ENCODE results near the gene OARD1.

DNA sequence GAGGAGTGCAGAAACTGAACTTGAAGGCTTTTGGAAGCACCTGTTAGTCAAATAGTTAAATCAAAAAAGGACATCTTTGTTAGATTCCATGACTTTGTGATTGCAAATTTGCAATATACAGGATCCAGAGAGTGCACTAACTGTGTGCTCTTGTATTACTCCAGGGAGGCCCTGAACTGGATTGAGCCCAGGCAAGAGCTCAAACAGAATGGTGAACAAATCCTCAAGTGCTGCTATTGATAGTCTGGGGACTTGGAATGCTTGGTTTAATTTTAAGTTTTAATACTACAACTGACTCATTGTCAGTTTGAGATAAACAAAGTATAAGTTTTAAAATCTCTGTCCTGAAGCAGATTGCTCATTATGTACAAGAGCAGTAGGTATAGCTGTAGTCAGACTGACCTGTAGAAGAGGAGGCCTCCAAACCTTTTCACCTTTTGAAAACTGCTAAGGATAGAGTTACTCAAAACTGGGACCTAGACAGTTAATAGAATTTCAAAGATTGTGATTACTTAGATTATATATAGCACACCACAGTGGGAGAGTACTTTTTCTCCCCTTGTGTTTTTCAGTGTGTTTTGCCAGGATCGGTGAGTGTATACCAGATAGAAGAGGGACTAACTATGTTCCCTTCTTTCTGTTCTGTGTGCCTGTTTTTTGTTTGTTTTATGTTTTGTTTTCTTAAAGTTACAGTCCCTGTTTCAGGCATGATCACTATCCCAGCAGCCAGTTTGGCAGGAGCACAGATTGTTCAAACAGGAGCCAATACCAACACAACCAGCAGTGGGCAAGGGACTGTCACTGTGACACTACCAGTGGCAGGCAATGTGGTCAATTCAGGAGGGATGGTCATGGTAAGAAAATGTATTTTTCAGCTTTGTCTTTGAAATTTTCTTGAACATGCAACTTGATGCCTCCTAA is 18.9 kb upstream of the OARD1 start:
- TF ChIP-seq EZH2phosphoT487 (IDR thresholded peaks at IDR 0.05; ENCODE audit: insufficient read depth, low read depth): no peak
- TF ChIP-seq EZH2 (IDR thresholded peaks at IDR 0.05; ENCODE audit: insufficient read depth, poor library complexity, severe bottlenecking): no peak

Measured in GM23248 (cell line).